GM18861 (cell line): ENCODE results near the gene SLC17A7.
"Not testable (repeated sequence)": the region's sequence is repeated elsewhere in the genome, so short reads cannot be mapped to it uniquely, and the experiment has no call there.

ENCODE experiments used
- ATAC-seq: cut with Tn5 transposase; IDR thresholded peaks from one replicate; pipeline ENCODE4 v1.9.1; 2021; ENCODE audit not compliant: unreplicated experiment

Gene SLC17A7

GRCh38 chr19:49470615-49470978 is 29.3 kb upstream of the SLC17A7 start:
- no peak for ATAC-seq

GRCh38 chr19:49469828-49470614 is 28.7 kb upstream of the SLC17A7 start:
- peak; percentile 40 for ATAC-seq

GRCh38 chr19:49468746-49469447 is 27.6 kb upstream of the SLC17A7 start:
- peak; percentile 37 for ATAC-seq

- ATAC-seq: no peak
Measured at GRCh38 chr19:49468199-49468598, 26.9 kb upstream of the SLC17A7 start.

- no peak for ATAC-seq
Measured at GRCh38 chr19:49465371-49465770, 24.0 kb upstream of the SLC17A7 start.

- ATAC-seq: no peak
Measured at GRCh38 chr19:49463960-49464740, 22.8 kb upstream of the SLC17A7 start.

GRCh38 chr19:49462492-49462891 is 21.2 kb upstream of the SLC17A7 start:
- ATAC-seq: no peak

GRCh38 chr19:49461656-49462055 is 20.3 kb upstream of the SLC17A7 start:
- ATAC-seq: no peak

- not testable (repeated sequence) for ATAC-seq
Measured at GRCh38 chr19:49461130-49461529, 19.8 kb upstream of the SLC17A7 start.

- no peak for ATAC-seq
Measured at GRCh38 chr19:49459388-49459787, 18.1 kb upstream of the SLC17A7 start.

- ATAC-seq: no peak
Measured at GRCh38 chr19:49458567-49458903, 17.2 kb upstream of the SLC17A7 start.

- no peak for ATAC-seq
Measured at GRCh38 chr19:49456326-49456725, 15.0 kb upstream of the SLC17A7 start.

GRCh38 chr19:49455773-49456172 is 14.4 kb upstream of the SLC17A7 start:
- no peak for ATAC-seq

- ATAC-seq: no peak
Measured at GRCh38 chr19:49453757-49454240, 12.5 kb upstream of the SLC17A7 start.

- ATAC-seq: peak; percentile 77
Measured at GRCh38 chr19:49453013-49453756, 11.9 kb upstream of the SLC17A7 start, which contains the start of gene ALDH16A1. ALDH16A1 (plus strand) TSS chr19:49453225; CDS start chr19:49453332, 107 bp downstream.

GRCh38 chr19:49451430-49452181 is 10.3 kb upstream of the SLC17A7 start, which contains the start of gene PIH1D1:
PIH1D1 (minus strand) TSS chr19:49451814; CDS start chr19:49451574, 240 bp downstream.
- peak; percentile 62 for ATAC-seq

- ATAC-seq: no peak
Measured at GRCh38 chr19:49450405-49450804, 9.1 kb upstream of the SLC17A7 start.

GRCh38 chr19:49448432-49448786 is 7.1 kb upstream of the SLC17A7 start:
- ATAC-seq: no peak

- no peak for ATAC-seq
Measured at GRCh38 chr19:49447485-49448431, 6.4 kb upstream of the SLC17A7 start.
